Cardiac septum (tissue), 1 donor: ENCODE results near the gene FAF2. TPM values are rescaled to one million over a fixed set of nuclear protein-coding genes. Genes with fewer than 3 reads are reported as not detected.

Source experiments
- DNase-seq: peaks from one replicate; pipeline ENCODE4 v3.0.0-alpha.2; 2020; ENCODE audit warnings: low spot score
- intact Hi-C: fragments of 100-400 bp; cut with DNase I; formaldehyde crosslinking; loops from one replicate; pipeline ENCODE4 v1.14.0; 2022
- total RNA-seq: library from RNA; stranded (reverse); fragmentation: NEBNext Ultra II Directional; extraction: Animal tissue kit (Norgen Biotek cat#: 25700); gene quantifications from one replicate; pipeline ENCODE4 v1.2.1, GENCODE V29; 2021
- donor health status: DM: no; HTN: no; CAD: no.

The FAF2 gene
- total RNA-seq, 1 donor from 2014 or later: 15.9 TPM

GRCh38 chr5:176552332-176552869, 104.2 kb downstream of the FAF2 start:
- no peak for DNase-seq
- intact Hi-C loops: no loop called here

GRCh38 chr5:176553260-176554085, 105.3 kb downstream of the FAF2 start:
- intact Hi-C loops: no loop called here
- no peak for DNase-seq

- no peak for DNase-seq
- intact Hi-C loops: no loop called here
These were observed 109.7 kb downstream of the FAF2 start for GRCh38 chr5:176557846-176558245.

Other genes with a start within 250 kb of the FAF2 start
- gene SIMC1, start 210.0 kb upstream of the FAF2 start, total RNA-seq: 6.7 TPM
- gene KIAA1191, start 86.6 kb upstream of the FAF2 start, total RNA-seq: 104 TPM
- gene ARL10, start 82.9 kb upstream of the FAF2 start, total RNA-seq: 11.4 TPM
- 22.5 TPM for gene NOP16, start 59.8 kb upstream of the FAF2 start, total RNA-seq
- gene HIGD2A, start 59.6 kb upstream of the FAF2 start, total RNA-seq: 266 TPM
- 252 TPM for gene CLTB, start 31.8 kb upstream of the FAF2 start, total RNA-seq
- gene RNF44, start 89.0 kb downstream of the FAF2 start, total RNA-seq: 25.4 TPM
- gene CDHR2, start 101.0 kb downstream of the FAF2 start, total RNA-seq: 0.51 TPM
- 0.48 TPM for gene GPRIN1, start 161.8 kb downstream of the FAF2 start, total RNA-seq
- 0.43 TPM for gene SNCB, start 182.1 kb downstream of the FAF2 start, total RNA-seq
- not detected for gene EIF4E1B, start 182.3 kb downstream of the FAF2 start, total RNA-seq
- gene TSPAN17, start 199.1 kb downstream of the FAF2 start, total RNA-seq: 30.2 TPM